ENCODE data around the gene SETD9. TPM values are rescaled to one million over a fixed set of nuclear protein-coding genes. Genes with fewer than 3 reads are reported as not detected.

Gene SETD9
- total RNA-seq (ENCODE audit: unreplicated experiment), result 16.0 TPM
- long read RNA-seq, transcript SETD9-201 (6 exons, 1,619 nt), result major isoform, 6 of 12 reads
- long read RNA-seq, partial matches to known transcripts, result 2 of 12 reads
- long read RNA-seq, other reads (novel, unspliced or antisense), result 2 of 12 reads

DNA sequence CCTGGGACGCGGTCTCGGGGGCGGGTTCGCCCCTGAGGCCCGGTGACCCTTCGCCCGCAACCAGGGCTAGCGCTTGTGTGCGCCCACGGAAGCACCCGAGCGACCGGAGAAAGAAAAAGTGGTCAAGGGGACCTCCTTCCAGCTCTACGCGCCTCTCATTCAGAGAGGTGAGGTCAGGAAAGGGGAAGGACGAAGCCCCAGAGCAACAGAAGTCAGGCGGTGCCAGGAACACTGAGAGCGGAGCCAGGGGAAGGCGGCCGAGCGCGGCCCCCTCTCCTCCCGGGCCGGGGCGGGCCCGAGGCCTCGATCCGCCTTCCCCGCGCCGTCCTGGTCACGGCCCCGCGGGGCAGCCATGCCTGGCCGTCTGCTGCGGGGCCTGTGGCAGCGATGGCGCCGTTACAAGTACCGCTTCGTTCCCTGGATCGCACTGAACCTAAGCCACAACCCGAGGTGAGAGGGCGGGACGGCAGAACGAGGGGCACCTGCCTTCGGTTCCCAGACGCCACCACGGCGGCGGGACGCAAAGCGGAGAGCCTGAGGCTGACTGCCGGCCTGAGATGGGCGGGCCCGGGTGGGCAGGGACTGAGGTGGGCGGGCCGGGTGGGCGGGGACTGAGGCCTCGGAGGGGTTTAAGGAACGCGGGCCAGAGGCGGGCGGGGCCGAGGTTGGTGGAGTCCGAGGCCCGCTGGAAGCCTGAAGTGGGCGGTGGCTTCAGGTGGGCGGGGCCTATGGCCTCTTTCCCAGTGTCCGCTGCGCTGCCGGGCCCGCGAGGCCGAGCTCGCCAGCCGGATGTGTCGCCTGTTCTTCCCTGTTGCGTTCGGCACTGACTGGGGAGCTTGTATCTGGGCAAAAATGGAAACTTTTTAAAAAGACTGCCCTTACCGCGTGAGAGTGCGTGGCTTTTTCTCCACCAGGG, at the start of gene SETD9:
Gene SETD9, plus strand, starts transcription at position 303 of the 916 bp plus-strand sequence. Its CDS starts 50 bp downstream, at position 353.
- DNase-seq (ENCODE audit: low spot score), result peak; percentile 98
- TF ChIP-seq, protein P1, sequence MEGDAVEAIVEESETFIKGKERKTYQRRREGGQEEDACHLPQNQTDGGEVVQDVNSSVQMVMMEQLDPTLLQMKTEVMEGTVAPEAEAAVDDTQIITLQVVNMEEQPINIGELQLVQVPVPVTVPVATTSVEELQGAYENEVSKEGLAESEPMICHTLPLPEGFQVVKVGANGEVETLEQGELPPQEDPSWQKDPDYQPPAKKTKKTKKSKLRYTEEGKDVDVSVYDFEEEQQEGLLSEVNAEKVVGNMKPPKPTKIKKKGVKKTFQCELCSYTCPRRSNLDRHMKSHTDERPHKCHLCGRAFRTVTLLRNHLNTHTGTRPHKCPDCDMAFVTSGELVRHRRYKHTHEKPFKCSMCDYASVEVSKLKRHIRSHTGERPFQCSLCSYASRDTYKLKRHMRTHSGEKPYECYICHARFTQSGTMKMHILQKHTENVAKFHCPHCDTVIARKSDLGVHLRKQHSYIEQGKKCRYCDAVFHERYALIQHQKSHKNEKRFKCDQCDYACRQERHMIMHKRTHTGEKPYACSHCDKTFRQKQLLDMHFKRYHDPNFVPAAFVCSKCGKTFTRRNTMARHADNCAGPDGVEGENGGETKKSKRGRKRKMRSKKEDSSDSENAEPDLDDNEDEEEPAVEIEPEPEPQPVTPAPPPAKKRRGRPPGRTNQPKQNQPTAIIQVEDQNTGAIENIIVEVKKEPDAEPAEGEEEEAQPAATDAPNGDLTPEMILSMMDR (IDR thresholded peaks at IDR 0.05; ENCODE audit: unreplicated experiment), result no peak
- H3K9me3 Mint-ChIP-seq (ENCODE audit: unreplicated experiment), result no peaks in the 10 kb centered on the region
- H3K4me3 Mint-ChIP-seq (ENCODE audit: unreplicated experiment), result peak within 1 kb of the TSS; percentile 96
- H3K27ac Mint-ChIP-seq (ENCODE audit: unreplicated experiment), result peak within 1 kb of the TSS; percentile 99
- peaks cover 7% of the 10 kb centered on the region for H3K27me3 Mint-ChIP-seq (ENCODE audit: unreplicated experiment)
- peaks cover 15% of the 10 kb centered on the region for H3K4me1 Mint-ChIP-seq (ENCODE audit: unreplicated experiment)
- H3K36me3 Mint-ChIP-seq (ENCODE audit: low read depth, unreplicated experiment), result peaks cover 8% of the 10 kb centered on the region

DNA sequence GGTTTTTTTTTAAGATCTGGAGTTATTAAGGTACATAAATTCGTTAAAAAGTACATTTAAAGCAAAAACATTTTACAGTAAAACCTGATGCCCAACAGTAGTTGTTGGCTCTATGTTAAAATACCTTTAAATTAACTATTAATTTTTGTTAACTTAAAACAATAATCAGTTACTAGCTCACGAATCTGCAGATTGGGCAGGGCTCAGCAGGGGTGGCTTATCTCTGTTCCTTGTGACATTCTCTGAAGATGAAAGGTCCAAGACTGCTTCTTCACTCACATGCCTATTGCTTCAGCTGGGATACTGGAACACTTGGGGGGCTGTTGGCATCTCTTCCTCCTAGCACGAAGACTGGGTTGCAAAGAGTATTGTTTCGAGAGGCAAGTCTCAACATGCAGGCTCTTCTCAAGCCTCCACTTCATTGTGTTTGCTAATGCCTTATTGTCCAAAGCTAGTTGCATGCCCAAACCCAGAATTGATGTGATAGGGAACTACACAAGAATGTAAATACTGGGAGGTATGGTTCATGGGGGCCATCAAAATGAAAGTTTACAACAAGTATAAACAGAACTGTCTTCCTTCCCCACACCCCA, 47.4 kb upstream of the SETD9 start:
- TF ChIP-seq, protein P1 (IDR thresholded peaks at IDR 0.05; ENCODE audit: unreplicated experiment), result no peak
- DNase-seq (ENCODE audit: low spot score), result no peak
- Mint-ChIP-seq H3K36me3 (ENCODE audit: low read depth, unreplicated experiment) (peaks cover 13% of the 10 kb centered on the region), H3K4me3 (ENCODE audit: unreplicated experiment) (no peak overlapping the region), H3K4me1 (ENCODE audit: unreplicated experiment) (no peaks in the 10 kb centered on the region), H3K27me3 (ENCODE audit: unreplicated experiment) (no peaks in the 10 kb centered on the region), H3K9me3 (ENCODE audit: unreplicated experiment) (no peaks in the 10 kb centered on the region), H3K27ac (ENCODE audit: unreplicated experiment) (no peak overlapping the region)

DNA sequence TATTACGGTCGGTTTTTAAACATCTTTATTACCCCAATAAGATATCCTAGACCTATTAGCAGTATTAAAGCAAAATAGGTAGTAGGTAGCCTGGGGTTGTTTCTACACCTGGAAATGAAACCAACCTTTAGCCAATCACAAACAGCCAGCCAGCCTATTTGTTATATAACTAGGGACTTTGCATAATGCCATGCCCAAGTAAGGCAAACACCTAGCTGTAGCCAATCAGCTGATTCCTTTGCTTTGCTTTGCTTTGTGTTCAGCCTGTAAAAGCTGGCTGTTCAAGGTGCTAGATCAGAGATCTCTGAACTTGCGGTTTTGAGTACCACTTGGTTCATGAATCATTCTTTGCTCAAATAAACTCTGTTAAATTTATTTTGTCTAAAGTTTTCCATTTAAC, 46.5 kb upstream of the SETD9 start:
- Mint-ChIP-seq H3K27me3 (ENCODE audit: unreplicated experiment) (no peaks in the 10 kb centered on the region), H3K9me3 (ENCODE audit: unreplicated experiment) (no peaks in the 10 kb centered on the region), H3K4me3 (ENCODE audit: unreplicated experiment) (no peak overlapping the region), H3K4me1 (ENCODE audit: unreplicated experiment) (no peaks in the 10 kb centered on the region), H3K27ac (ENCODE audit: unreplicated experiment) (no peak overlapping the region), H3K36me3 (ENCODE audit: low read depth, unreplicated experiment) (peaks cover 13% of the 10 kb centered on the region)
- TF ChIP-seq, protein P1 (IDR thresholded peaks at IDR 0.05; ENCODE audit: unreplicated experiment), result no peak
- no peak for DNase-seq (ENCODE audit: low spot score)

DNA sequence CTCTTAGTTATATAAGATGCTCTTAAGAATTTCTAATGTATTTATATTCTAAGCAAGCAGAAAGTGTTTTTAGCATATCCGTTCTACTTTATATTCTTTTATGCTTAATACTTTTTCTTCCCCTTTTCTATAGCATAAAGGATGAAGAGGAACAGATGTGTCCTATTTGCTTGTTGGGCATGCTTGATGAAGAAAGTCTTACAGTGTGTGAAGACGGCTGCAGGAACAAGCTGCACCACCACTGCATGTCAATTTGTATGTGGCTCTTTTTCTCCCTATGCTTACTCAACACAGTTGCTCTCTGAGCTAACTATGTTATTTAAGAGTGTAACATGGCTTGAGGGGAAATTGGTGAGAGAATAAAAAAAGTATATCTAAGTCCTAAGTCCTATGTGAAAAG, 37.6 kb upstream of the SETD9 start:
- Mint-ChIP-seq H3K36me3 (ENCODE audit: low read depth, unreplicated experiment) (peaks cover 13% of the 10 kb centered on the region), H3K27ac (ENCODE audit: unreplicated experiment) (no peak overlapping the region), H3K27me3 (ENCODE audit: unreplicated experiment) (no peaks in the 10 kb centered on the region), H3K4me3 (ENCODE audit: unreplicated experiment) (no peak overlapping the region), H3K4me1 (ENCODE audit: unreplicated experiment) (no peaks in the 10 kb centered on the region), H3K9me3 (ENCODE audit: unreplicated experiment) (no peaks in the 10 kb centered on the region)
- TF ChIP-seq, protein P1 (IDR thresholded peaks at IDR 0.05; ENCODE audit: unreplicated experiment), result no peak
- DNase-seq (ENCODE audit: low spot score), result no peak

All from endothelial cell (in vitro differentiated cells).